PC-9 (cell line): ENCODE measurements around the gene ENTREP3. TPM values are rescaled to one million over a fixed set of nuclear protein-coding genes. Genes with fewer than 3 reads are reported as not detected.

Experiments
- BruUV-seq: library from RNA; stranded (reverse); fragments of 400-500 nt; replicated peaks from 2 replicates; lab custom pipeline; 2021; lab: Mats Ljungman, UMichigan
- CTCF ChIA-PET: fragments of 300-600 bp; sonication (Branson Sonifier 250); formaldehyde crosslinking; loops from one replicate; lab custom pipeline; 2022; ENCODE audit warnings: antibody characterized with exemption; lab: Charles Lee
- POLR2A ChIA-PET: fragments of 300-600 bp; sonication (Branson Sonifier 250); formaldehyde crosslinking; loops from one replicate; lab custom pipeline; 2022; ENCODE audit warnings: antibody characterized with exemption; ENCODE audit not compliant: unreplicated experiment; lab: Charles Lee
- DNase-seq, 2 experiments: peaks; one replicate each; pipeline versions ENCODE4 v3.0.0 to v3.0.0-alpha.2; 2015 to 2022; ENCODE audit warnings: mixed read lengths in 1 of 2
- H2AFZ ChIP-seq: fragments of 200-600 bp; sonication (generic); 2 replicates; pipeline ENCODE4 v1.8.1; 2017; ENCODE audit warnings: antibody characterized with exemption
- H3F3A ChIP-seq: fragments of 200-600 bp; sonication (generic); 2 replicates; pipeline ENCODE4 v1.8.1; 2017; ENCODE audit warnings: antibody characterized with exemption, mild to moderate bottlenecking, low read depth; ENCODE audit not compliant: insufficient read depth
- H3K27ac ChIP-seq: fragments of 200-600 bp; sonication (generic); 2 replicates; pipeline ENCODE4 v1.6.1; 2016; ENCODE audit warnings: mixed run types
- H3K27me3 ChIP-seq: fragments of 200-600 bp; sonication (generic); 2 replicates; pipeline ENCODE4 v1.6.1; 2016; ENCODE audit warnings: low read depth, mixed run types; ENCODE audit not compliant: insufficient read depth
- H3K36me3 ChIP-seq: fragments of 200-600 bp; sonication (generic); 2 replicates; pipeline ENCODE4 v1.6.1; 2016; ENCODE audit warnings: low read depth, mixed run types
- H3K4me1 ChIP-seq: fragments of 200-600 bp; sonication (generic); replicated peaks from 2 replicates; pipeline ENCODE4 v1.6.1; 2016; ENCODE audit warnings: mixed run types; ENCODE audit not compliant: insufficient read depth
- H3K4me2 ChIP-seq: fragments of 200-600 bp; sonication (generic); 2 replicates; pipeline ENCODE4 v1.6.1; 2017; ENCODE audit warnings: mixed run types
- H3K4me3 ChIP-seq: fragments of 200-600 bp; sonication (generic); 2 replicates; pipeline ENCODE4 v1.6.1; 2016; ENCODE audit warnings: mixed run types
- H3K79me2 ChIP-seq: fragments of 200-600 bp; sonication (generic); 2 replicates; pipeline ENCODE4 v1.6.1; 2017; ENCODE audit warnings: low read depth, mixed run types
- H3K9me2 ChIP-seq: fragments of 200-600 bp; sonication (generic); 2 replicates; pipeline ENCODE4 v1.8.1; 2017; ENCODE audit warnings: mild to moderate bottlenecking; ENCODE audit not compliant: insufficient read depth
- H3K9me3 ChIP-seq: fragments of 200-600 bp; sonication (generic); 2 replicates; pipeline ENCODE4 v1.8.1; 2016; ENCODE audit warnings: low read depth; ENCODE audit not compliant: insufficient read depth
- H4K20me1 ChIP-seq: fragments of 200-600 bp; sonication (generic); 2 replicates; pipeline ENCODE4 v1.8.1; 2017; ENCODE audit not compliant: insufficient read depth
- EZH2 ChIP-seq: fragments of 200-600 bp; sonication (generic); IDR thresholded peaks from 2 replicates; pipeline ENCODE4 v1.8.0; 2017; ENCODE audit warnings: antibody characterized with exemption, low read depth
- intact Hi-C: fragments of 100-400 bp; cut with micrococcal nuclease; formaldehyde crosslinking; loops from one replicate; pipeline ENCODE4 v1.10.0; 2022; ENCODE audit not compliant: unreplicated experiment
- total RNA-seq: library from RNA; stranded (reverse); gene quantifications from 2 replicates; pipeline ENCODE4 v1.2.3, GENCODE V29; 2021
- TF ChIP-seq, protein P1 (sequence below): fragments of 200-600 bp; sonication (generic); conservative IDR thresholded peaks from 2 replicates; pipeline ENCODE4 v1.6.1; 2017; ENCODE audit warnings: mixed run types, antibody characterized with exemption, mild to moderate bottlenecking, moderate library complexity

The ENTREP3 gene
- total RNA-seq, 1 experiment from 2014 or later: 56.9 TPM

DNA sequence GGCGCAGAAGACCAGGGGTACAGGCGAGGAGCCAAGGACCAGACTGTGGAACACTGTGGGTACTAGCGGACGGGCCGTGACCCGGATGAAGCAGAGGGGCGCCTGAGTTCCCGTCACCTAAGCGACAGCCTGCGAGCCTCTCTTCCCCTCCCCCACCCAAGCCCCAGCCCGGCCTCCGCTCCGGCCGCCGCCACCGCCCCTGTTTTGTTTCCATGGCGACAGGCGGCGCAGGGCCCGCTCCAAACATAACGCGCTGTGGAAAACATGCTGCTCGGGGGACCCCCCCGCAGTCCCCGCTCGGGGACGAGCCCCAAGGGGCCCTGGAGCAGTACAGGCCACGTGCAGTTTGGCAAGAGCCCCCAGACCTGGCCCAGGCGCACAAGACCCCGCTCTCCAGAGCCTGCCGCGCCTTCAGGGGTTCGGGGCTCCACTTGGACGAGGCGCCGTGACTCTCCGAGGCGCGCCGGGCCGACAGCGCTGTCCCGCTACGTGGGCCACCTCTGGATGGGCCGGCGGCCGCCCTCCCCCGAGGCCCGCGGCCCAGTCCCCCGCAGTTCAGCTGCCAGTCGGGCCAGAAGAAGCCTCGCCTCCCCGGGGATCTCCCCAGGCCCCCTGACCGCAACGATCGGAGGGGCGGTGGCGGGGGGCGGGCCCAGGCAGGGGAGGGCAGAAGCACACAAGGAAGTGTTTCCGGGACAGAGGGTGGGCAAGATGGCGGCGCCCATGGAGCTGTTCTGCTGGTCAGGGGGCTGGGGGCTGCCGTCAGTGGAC lies 46.6 kb downstream of the ENTREP3 start, which contains the start of gene MTX1:
MTX1 (plus strand) TSS at position 155 of the 771 bp plus-strand sequence; CDS start at position 265, 110 bp downstream.
- intact Hi-C loops: loop anchor here (1.0 kb wide), 1 partner anchor 35 kb away; the partner anchor contains the start of genes KRTCAP2 and TRIM46

GRCh38 chr1:155207806-155208540 lies 47.3 kb downstream of the ENTREP3 start, which contains the start of gene THBS3:
THBS3 (minus strand) TSS chr1:155207897; CDS start chr1:155207876, 21 bp downstream.
- H4K20me1 ChIP-seq: no peaks in the 10 kb centered on the region
- no peaks in the 10 kb centered on the region for H3K9me3 ChIP-seq
- no peaks in the 10 kb centered on the region for H3K9me2 ChIP-seq
- TF ChIP-seq, protein P1, sequence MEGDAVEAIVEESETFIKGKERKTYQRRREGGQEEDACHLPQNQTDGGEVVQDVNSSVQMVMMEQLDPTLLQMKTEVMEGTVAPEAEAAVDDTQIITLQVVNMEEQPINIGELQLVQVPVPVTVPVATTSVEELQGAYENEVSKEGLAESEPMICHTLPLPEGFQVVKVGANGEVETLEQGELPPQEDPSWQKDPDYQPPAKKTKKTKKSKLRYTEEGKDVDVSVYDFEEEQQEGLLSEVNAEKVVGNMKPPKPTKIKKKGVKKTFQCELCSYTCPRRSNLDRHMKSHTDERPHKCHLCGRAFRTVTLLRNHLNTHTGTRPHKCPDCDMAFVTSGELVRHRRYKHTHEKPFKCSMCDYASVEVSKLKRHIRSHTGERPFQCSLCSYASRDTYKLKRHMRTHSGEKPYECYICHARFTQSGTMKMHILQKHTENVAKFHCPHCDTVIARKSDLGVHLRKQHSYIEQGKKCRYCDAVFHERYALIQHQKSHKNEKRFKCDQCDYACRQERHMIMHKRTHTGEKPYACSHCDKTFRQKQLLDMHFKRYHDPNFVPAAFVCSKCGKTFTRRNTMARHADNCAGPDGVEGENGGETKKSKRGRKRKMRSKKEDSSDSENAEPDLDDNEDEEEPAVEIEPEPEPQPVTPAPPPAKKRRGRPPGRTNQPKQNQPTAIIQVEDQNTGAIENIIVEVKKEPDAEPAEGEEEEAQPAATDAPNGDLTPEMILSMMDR: no peak
- TF ChIP-seq EZH2: no peak
- peaks cover 18% of the 10 kb centered on the region for H3K79me2 ChIP-seq
- TSS peak; percentile 76 for BruUV-seq
- H3F3A ChIP-seq: peaks cover 11% of the 10 kb centered on the region; the same call in 1 of the 2 replicates
- peak within 1 kb of the TSS; percentile 98 for H3K4me2 ChIP-seq
- H3K36me3 ChIP-seq: no peaks in the 10 kb centered on the region
- POLR2A ChIA-PET: interaction anchor here (0.6 to 0.7 kb wide), 4 partner anchors 13 to 101 kb away, joined by 3 to 5 read pairs (median 4); partner anchors contain the start of gene FDPS
- peak in 1 of 2 experiments; percentile 29 for DNase-seq
- peak within 1 kb of the TSS; percentile 91 for H2AFZ ChIP-seq
- H3K27me3 ChIP-seq: no peaks in the 10 kb centered on the region
- peak within 1 kb of the TSS; percentile 78 for H3K4me3 ChIP-seq
- peaks cover 26% of the 10 kb centered on the region for H3K4me1 ChIP-seq
- CTCF ChIA-PET: interaction anchor here (0.6 to 1.8 kb wide), 6 partner anchors 15 to 441 kb away, joined by 3 to 9 read pairs (median 3); no protein-coding TSS in a partner anchor
- peak within 1 kb of the TSS; percentile 74 for H3K27ac ChIP-seq
- intact Hi-C loops: loop anchor here (1.0 to 2.0 kb wide), 5 partner anchors 18 to 115 kb away; partner anchors contain the start of genes KRTCAP2 and TRIM46

More for the DNA sequence above, 46.6 kb downstream of the ENTREP3 start, which contains the start of gene MTX1:
- no peaks in the 10 kb centered on the region for H3K9me3 ChIP-seq
- CTCF ChIA-PET: interaction anchor here (0.7 to 1.0 kb wide), 4 partner anchors 16 to 440 kb away, joined by 3 to 4 read pairs (median 3); no protein-coding TSS in a partner anchor
- H3F3A ChIP-seq: peaks cover 11% of the 10 kb centered on the region; the same call in 1 of the 2 replicates
- peaks cover 26% of the 10 kb centered on the region for H3K4me1 ChIP-seq
- H4K20me1 ChIP-seq: no peaks in the 10 kb centered on the region
- POLR2A ChIA-PET: interaction anchor here (0.6 to 1.0 kb wide), 6 partner anchors 15 to 798 kb away, joined by 3 to 7 read pairs (median 4); partner anchors contain the start of gene FDPS
- DNase-seq: peak; percentile 60 to 85
- peak within 1 kb of the TSS; percentile 74 for H3K27ac ChIP-seq
- TF ChIP-seq, protein P1: no peak
- TF ChIP-seq EZH2: no peak
- no peaks in the 10 kb centered on the region for H3K27me3 ChIP-seq
- no TSS peak for BruUV-seq
- peak within 1 kb of the TSS; percentile 78 for H3K4me3 ChIP-seq
- peak within 1 kb of the TSS; percentile 91 for H2AFZ ChIP-seq
- no peaks in the 10 kb centered on the region for H3K36me3 ChIP-seq
- H3K4me2 ChIP-seq: peak within 1 kb of the TSS; percentile 98
- no peaks in the 10 kb centered on the region for H3K9me2 ChIP-seq
- peaks cover 18% of the 10 kb centered on the region for H3K79me2 ChIP-seq
